GM23248 (cell line): ENCODE measurements around the gene MRPL40. TPM values are rescaled to one million over a fixed set of nuclear protein-coding genes. Genes with fewer than 3 reads are reported as not detected.

ENCODE experiments used
- DNase-seq: peaks from one replicate; pipeline ENCODE4 v3.0.0-alpha.2; 2015
- H2AFZ ChIP-seq: fragments of 200-600 bp; sonication (generic); 2 replicates; pipeline ENCODE4 v1.6.1; 2016; ENCODE audit warnings: antibody characterized with exemption
- H3F3A ChIP-seq: fragments of 200-600 bp; sonication (generic); 2 replicates; pipeline ENCODE4 v1.6.1; 2016; ENCODE audit warnings: mild to moderate bottlenecking, antibody characterized with exemption, mixed run types; ENCODE audit not compliant: insufficient read depth
- H3K27ac ChIP-seq: fragments of 200-600 bp; sonication (generic); 2 replicates; pipeline ENCODE4 v1.5.1; 2016; ENCODE audit warnings: mild to moderate bottlenecking
- H3K27me3 ChIP-seq: fragments of 200-600 bp; sonication (generic); replicated peaks from 2 replicates; pipeline ENCODE4 v1.6.1; 2016; ENCODE audit warnings: mild to moderate bottlenecking; ENCODE audit not compliant: insufficient read depth
- H3K36me3 ChIP-seq: fragments of 200-600 bp; sonication (generic); 2 replicates; pipeline ENCODE4 v1.6.1; 2016; ENCODE audit warnings: low read depth, mild to moderate bottlenecking
- H3K4me1 ChIP-seq: fragments of 200-600 bp; sonication (generic); 2 replicates; pipeline ENCODE4 v1.6.1; 2016; ENCODE audit warnings: mild to moderate bottlenecking; ENCODE audit not compliant: insufficient read depth
- H3K4me2 ChIP-seq: fragments of 200-600 bp; sonication (generic); one replicate; pipeline ENCODE4 v1.6.1; 2016; ENCODE audit warnings: mild to moderate bottlenecking; ENCODE audit not compliant: unreplicated experiment
- H3K4me3 ChIP-seq: fragments of 200-600 bp; sonication (generic); 2 replicates; pipeline ENCODE4 v1.5.1; 2016; ENCODE audit warnings: mild to moderate bottlenecking
- H3K79me2 ChIP-seq: fragments of 200-600 bp; sonication (generic); 2 replicates; pipeline ENCODE4 v1.6.1; 2016; ENCODE audit warnings: mild to moderate bottlenecking; ENCODE audit not compliant: insufficient read depth
- H3K9ac ChIP-seq: fragments of 200-600 bp; sonication (generic); 2 replicates; pipeline ENCODE4 v1.6.1; 2016; ENCODE audit warnings: mild to moderate bottlenecking
- H3K9me2 ChIP-seq: fragments of 200-600 bp; sonication (generic); 2 replicates; pipeline ENCODE4 v1.6.1; 2016; ENCODE audit warnings: mixed run types, mild to moderate bottlenecking, moderate library complexity; ENCODE audit not compliant: insufficient read depth
- H3K9me3 ChIP-seq: fragments of 200-600 bp; sonication (generic); one replicate; pipeline ENCODE4 v1.6.1; 2017; ENCODE audit warnings: low read depth
- H4K20me1 ChIP-seq: fragments of 200-600 bp; sonication (generic); 2 replicates; pipeline ENCODE4 v1.6.0; 2016; ENCODE audit not compliant: insufficient read depth
- EZH2 ChIP-seq: fragments of 200-600 bp; sonication (generic); IDR thresholded peaks from 2 replicates; pipeline ENCODE4 v1.6.1; 2018; ENCODE audit warnings: antibody characterized with exemption, mild to moderate bottlenecking; ENCODE audit not compliant: insufficient read depth, poor library complexity, severe bottlenecking
- EZH2phosphoT487 ChIP-seq: fragments of 200-600 bp; sonication (generic); IDR thresholded peaks from 2 replicates; pipeline ENCODE4 v1.6.1; 2018; ENCODE audit warnings: antibody characterized with exemption, moderate library complexity, mild to moderate bottlenecking, low read depth; ENCODE audit not compliant: insufficient read depth
- WGBS, 2 experiments: methylation state at CpG; one replicate each; pipeline ENCODE4 v1.1.6; 2015 to 2017; ENCODE audit warnings: low lambda C conversion rate in 2 of 2, low coverage in 1 of 2; ENCODE audit errors: missing lambda C conversion rate in 2 of 2; 5-methylcytosine and 5-hydroxymethylcytosine counted together
- in situ Hi-C: fragments of 300-500 bp; cut with MboI; formaldehyde crosslinking; loops from 2 replicates; pipeline ENCODE4 v1.15.0; 2020
- polyA plus RNA-seq: library from polyadenylated mRNA; unstranded; fragments of >200 nt; fragmentation: Nextera tagmentation; extraction: Ambion mirVana; gene quantifications from 2 replicates; pipeline ENCODE4 v1.2.1, GENCODE V29; 2016
- total RNA-seq: library from RNA; depleted of rRNA; stranded (reverse); fragments of >200 nt; shearing (Covaris generic); gene quantifications from 2 replicates; pipeline ENCODE4 v1.2.3, GENCODE V29; 2014

Gene MRPL40
- total and polyA plus RNA-seq, 2 experiments from 2014 or later, result 37.6 to 81.9 TPM

- H3K9me3 ChIP-seq, result no peaks in the 10 kb centered on the region
- in situ Hi-C loops, result no loop called here
- H3K9ac ChIP-seq, result no peak overlapping the region
- no peak overlapping the region for H3K27ac ChIP-seq
- no peaks in the 10 kb centered on the region for H4K20me1 ChIP-seq
- no peaks in the 10 kb centered on the region for H3K4me1 ChIP-seq
- no peaks in the 10 kb centered on the region for H3F3A ChIP-seq
- no peaks in the 10 kb centered on the region for H3K27me3 ChIP-seq
- no peak for DNase-seq
- H3K4me3 ChIP-seq, result no peak overlapping the region
- TF ChIP-seq EZH2 (no peak), EZH2phosphoT487 (no peak)
- H3K4me2 ChIP-seq, result no peak overlapping the region
- H3K36me3 ChIP-seq, result peaks cover 36% of the 10 kb centered on the region
- 92 to 97% methylated on average over 3 of the region's 3 CpGs for WGBS, 2 experiments
- no peaks in the 10 kb centered on the region for H3K9me2 ChIP-seq
- peaks cover 37% of the 10 kb centered on the region for H3K79me2 ChIP-seq
- H2AFZ ChIP-seq, result no peak overlapping the region
Measured at GRCh38 chr22:19404676-19405075, 27.7 kb upstream of the MRPL40 start.

- WGBS, 2 experiments, result 92 to 94% methylated on average over 4 of the region's 4 CpGs
- in situ Hi-C loops, result no loop called here
Measured at GRCh38 chr22:19405133-19405532, 27.2 kb upstream of the MRPL40 start.

GRCh38 chr22:19405652-19406051, 26.7 kb upstream of the MRPL40 start:
- in situ Hi-C loops, result no loop called here
- no peak overlapping the region for H3K4me2 ChIP-seq
- peaks cover 47% of the 10 kb centered on the region for H3K79me2 ChIP-seq
- TF ChIP-seq EZH2phosphoT487, result no peak
- TF ChIP-seq EZH2, result no peak
- H3K9me3 ChIP-seq, result no peaks in the 10 kb centered on the region
- DNase-seq, result no peak
- no peak overlapping the region for H3K9ac ChIP-seq
- peaks cover 36% of the 10 kb centered on the region for H3K36me3 ChIP-seq
- H3K27ac ChIP-seq, result no peak overlapping the region
- no peak overlapping the region for H3K4me3 ChIP-seq
- no peaks in the 10 kb centered on the region for H3F3A ChIP-seq
- no peaks in the 10 kb centered on the region for H3K27me3 ChIP-seq
- H4K20me1 ChIP-seq, result no peaks in the 10 kb centered on the region; the same call in 1 of the 2 replicates
- H3K9me2 ChIP-seq, result no peaks in the 10 kb centered on the region
- H2AFZ ChIP-seq, result no peak overlapping the region
- no peaks in the 10 kb centered on the region for H3K4me1 ChIP-seq
- WGBS, 2 experiments, result 98 to 100% methylated on average over 8 of the region's 8 CpGs

More at GRCh38 chr22:19405133-19405532, 27.2 kb upstream of the MRPL40 start:
- no peaks in the 10 kb centered on the region for H3K27me3 ChIP-seq
- H3K79me2 ChIP-seq, result peaks cover 42% of the 10 kb centered on the region
- H3K36me3 ChIP-seq, result peaks cover 36% of the 10 kb centered on the region
- H3K9me2 ChIP-seq, result no peaks in the 10 kb centered on the region
- no peaks in the 10 kb centered on the region for H4K20me1 ChIP-seq
- H3K9me3 ChIP-seq, result no peaks in the 10 kb centered on the region
- H3F3A ChIP-seq, result no peaks in the 10 kb centered on the region
- TF ChIP-seq EZH2phosphoT487 (no peak), EZH2 (no peak)
- no peak overlapping the region for H3K4me3 ChIP-seq
- DNase-seq, result no peak
- H2AFZ ChIP-seq, result no peak overlapping the region
- H3K27ac ChIP-seq, result no peak overlapping the region
- no peaks in the 10 kb centered on the region for H3K4me1 ChIP-seq
- H3K9ac ChIP-seq, result no peak overlapping the region
- no peak overlapping the region for H3K4me2 ChIP-seq

- Histone ChIP-seq H3K9me3 (no peaks in the 10 kb centered on the region), H3K79me2 (peaks cover 53% of the 10 kb centered on the region), H2AFZ (no peak overlapping the region), H4K20me1 (no peaks in the 10 kb centered on the region; the same call in 1 of the 2 replicates), H3F3A (no peaks in the 10 kb centered on the region), H3K9me2 (no peaks in the 10 kb centered on the region), H3K36me3 (peaks cover 36% of the 10 kb centered on the region), H3K4me1 (no peaks in the 10 kb centered on the region), H3K27me3 (no peaks in the 10 kb centered on the region), H3K9ac (no peak overlapping the region), H3K27ac (no peak overlapping the region), H3K4me3 (no peak overlapping the region), H3K4me2 (no peak overlapping the region)
- in situ Hi-C loops, result no loop called here
- WGBS, 2 experiments, result 93 to 97% methylated on average over 3 of the region's 3 CpGs
- DNase-seq, result no peak
- TF ChIP-seq EZH2phosphoT487 (no peak), EZH2 (no peak)
Measured at GRCh38 chr22:19406281-19406811, 26.0 kb upstream of the MRPL40 start.
